ENCODE data around the gene CCDC24. TPM values are rescaled to one million over a fixed set of nuclear protein-coding genes. Genes with fewer than 3 reads are reported as not detected.
A peak's percentile ranks its signal among the peaks of the same experiment; 100 is the strongest.

The CCDC24 gene
- total and polyA plus RNA-seq, 2 of the 13 experiments (the other 11 are each of a cell fraction or from before 2014, with no cell fraction given), result 1.4 to 2.9 TPM

DNA sequence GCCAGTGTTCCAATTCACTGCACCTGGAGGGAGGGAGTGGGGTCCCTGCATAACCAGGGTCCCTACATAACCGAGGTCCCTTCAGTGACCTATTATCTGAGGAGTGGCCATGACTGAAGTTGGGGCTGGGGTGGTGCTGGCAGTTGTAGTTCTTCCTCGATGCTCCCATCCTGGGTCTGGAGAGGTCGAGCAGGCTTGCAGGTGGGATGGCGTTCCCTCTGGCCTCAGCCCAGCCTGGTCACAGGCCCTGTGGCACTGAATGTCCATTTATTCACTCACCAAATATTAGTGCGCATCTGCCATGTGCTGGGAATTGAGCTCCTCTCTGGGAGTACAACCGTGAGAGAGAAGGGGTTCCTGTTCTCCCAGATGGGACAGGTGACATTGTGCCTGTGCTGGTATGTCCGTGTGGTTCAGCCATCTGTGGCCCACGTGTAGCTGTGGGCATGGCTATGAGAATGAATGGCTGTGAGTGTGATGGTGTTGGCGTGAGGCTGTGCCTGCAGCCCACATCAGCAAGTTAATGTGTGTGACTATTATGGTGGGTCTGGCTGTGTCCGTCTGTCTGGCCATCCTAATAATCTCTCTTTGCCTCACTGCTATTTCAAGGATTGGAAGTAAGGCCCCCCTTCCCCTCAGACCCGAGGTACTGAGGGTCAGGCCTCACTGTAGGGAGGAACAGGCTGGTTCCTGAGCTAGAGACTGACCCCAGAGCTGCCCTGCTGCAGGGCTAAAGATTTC is 43.7 kb downstream of the CCDC24 start (continued):
- TF ChIP-seq, protein P1, sequence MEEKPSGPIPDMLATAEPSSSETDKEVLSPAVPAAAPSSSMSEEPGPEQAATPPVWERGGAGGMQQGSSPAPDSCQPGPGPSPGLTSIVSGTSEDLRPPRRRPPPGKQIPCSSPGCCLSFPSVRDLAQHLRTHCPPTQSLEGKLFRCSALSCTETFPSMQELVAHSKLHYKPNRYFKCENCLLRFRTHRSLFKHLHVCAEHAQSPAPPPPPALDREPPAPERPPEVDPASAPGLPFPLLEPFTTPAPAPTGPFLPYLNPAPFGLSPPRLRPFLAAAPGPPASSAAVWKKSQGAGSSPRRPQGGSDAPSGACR (CRISPR knock-in tag; IDR thresholded peaks at IDR 0.05), result no peak
- TF ChIP-seq, protein P2, sequence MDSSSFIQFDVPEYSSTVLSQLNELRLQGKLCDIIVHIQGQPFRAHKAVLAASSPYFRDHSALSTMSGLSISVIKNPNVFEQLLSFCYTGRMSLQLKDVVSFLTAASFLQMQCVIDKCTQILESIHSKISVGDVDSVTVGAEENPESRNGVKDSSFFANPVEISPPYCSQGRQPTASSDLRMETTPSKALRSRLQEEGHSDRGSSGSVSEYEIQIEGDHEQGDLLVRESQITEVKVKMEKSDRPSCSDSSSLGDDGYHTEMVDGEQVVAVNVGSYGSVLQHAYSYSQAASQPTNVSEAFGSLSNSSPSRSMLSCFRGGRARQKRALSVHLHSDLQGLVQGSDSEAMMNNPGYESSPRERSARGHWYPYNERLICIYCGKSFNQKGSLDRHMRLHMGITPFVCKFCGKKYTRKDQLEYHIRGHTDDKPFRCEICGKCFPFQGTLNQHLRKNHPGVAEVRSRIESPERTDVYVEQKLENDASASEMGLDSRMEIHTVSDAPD (CRISPR knock-in tag; IDR thresholded peaks at IDR 0.05), result no peak

DNA sequence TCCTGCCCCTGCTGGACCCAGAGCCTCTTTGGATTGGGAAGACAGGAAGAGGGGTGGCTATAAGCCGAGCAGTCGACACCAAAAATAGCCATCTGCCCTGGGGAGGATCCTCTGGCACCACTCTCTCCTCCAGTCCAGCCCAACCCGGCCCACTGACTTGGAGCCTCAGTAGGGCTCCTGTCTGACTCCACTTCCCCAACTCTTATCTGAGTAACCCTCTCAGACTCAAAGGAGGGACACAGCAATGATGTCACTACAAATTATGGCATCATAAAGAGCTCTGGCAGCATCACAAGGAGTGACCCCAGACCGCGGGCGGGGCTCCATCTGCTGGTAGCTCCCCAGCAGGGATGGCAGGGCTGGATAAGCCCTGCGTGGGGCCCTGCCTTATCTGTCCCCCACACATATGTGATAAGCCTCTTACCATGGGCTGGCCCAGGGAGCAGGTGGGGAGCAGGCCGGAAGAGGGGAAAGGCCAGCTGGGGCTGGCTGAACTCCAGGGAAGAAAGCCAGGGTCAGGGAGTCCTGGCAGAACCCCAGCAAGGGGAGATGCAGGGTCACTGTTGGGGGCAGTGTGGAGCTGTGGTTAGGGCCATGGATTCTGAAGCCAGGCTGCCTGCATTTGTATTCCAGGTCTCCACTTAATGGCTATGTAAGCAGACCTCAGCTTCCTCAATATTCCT is 44.5 kb downstream of the CCDC24 start:
- BruUV-seq (replicated peaks), result no TSS peak
- H3K9ac ChIP-seq (ENCODE audit: insufficient read depth, low read depth, low read length), result no peak overlapping the region
- TF ChIP-seq HOXA5 (CRISPR knock-in tag; IDR thresholded peaks at IDR 0.05) (no peak), ZBTB42 (CRISPR knock-in tag; IDR thresholded peaks at IDR 0.05) (no peak), ZNF605 (CRISPR knock-in tag; IDR thresholded peaks at IDR 0.05) (no peak), MEIS1 (CRISPR knock-in tag; IDR thresholded peaks at IDR 0.05; ENCODE audit: borderline replicate concordance) (no peak), ZNF761 (CRISPR knock-in tag; conservative IDR thresholded peaks at IDR 0.05) (no peak), ZNF850 (CRISPR knock-in tag; conservative IDR thresholded peaks at IDR 0.05) (no peak)
- TF ChIP-seq, protein P3, sequence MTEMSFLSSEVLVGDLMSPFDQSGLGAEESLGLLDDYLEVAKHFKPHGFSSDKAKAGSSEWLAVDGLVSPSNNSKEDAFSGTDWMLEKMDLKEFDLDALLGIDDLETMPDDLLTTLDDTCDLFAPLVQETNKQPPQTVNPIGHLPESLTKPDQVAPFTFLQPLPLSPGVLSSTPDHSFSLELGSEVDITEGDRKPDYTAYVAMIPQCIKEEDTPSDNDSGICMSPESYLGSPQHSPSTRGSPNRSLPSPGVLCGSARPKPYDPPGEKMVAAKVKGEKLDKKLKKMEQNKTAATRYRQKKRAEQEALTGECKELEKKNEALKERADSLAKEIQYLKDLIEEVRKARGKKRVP (CRISPR knock-in tag; IDR thresholded peaks at IDR 0.05), result no peak
- TF ChIP-seq, protein P4, sequence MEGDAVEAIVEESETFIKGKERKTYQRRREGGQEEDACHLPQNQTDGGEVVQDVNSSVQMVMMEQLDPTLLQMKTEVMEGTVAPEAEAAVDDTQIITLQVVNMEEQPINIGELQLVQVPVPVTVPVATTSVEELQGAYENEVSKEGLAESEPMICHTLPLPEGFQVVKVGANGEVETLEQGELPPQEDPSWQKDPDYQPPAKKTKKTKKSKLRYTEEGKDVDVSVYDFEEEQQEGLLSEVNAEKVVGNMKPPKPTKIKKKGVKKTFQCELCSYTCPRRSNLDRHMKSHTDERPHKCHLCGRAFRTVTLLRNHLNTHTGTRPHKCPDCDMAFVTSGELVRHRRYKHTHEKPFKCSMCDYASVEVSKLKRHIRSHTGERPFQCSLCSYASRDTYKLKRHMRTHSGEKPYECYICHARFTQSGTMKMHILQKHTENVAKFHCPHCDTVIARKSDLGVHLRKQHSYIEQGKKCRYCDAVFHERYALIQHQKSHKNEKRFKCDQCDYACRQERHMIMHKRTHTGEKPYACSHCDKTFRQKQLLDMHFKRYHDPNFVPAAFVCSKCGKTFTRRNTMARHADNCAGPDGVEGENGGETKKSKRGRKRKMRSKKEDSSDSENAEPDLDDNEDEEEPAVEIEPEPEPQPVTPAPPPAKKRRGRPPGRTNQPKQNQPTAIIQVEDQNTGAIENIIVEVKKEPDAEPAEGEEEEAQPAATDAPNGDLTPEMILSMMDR (CRISPR knock-in tag; IDR thresholded peaks at IDR 0.05), result peak; percentile 48; the same call in 1 of the 2 replicates
- TF ChIP-seq, protein P5, sequence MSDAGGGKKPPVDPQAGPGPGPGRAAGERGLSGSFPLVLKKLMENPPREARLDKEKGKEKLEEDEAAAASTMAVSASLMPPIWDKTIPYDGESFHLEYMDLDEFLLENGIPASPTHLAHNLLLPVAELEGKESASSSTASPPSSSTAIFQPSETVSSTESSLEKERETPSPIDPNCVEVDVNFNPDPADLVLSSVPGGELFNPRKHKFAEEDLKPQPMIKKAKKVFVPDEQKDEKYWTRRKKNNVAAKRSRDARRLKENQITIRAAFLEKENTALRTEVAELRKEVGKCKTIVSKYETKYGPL (CRISPR knock-in tag; IDR thresholded peaks at IDR 0.05), result no peak
- TF ChIP-seq, protein P6, sequence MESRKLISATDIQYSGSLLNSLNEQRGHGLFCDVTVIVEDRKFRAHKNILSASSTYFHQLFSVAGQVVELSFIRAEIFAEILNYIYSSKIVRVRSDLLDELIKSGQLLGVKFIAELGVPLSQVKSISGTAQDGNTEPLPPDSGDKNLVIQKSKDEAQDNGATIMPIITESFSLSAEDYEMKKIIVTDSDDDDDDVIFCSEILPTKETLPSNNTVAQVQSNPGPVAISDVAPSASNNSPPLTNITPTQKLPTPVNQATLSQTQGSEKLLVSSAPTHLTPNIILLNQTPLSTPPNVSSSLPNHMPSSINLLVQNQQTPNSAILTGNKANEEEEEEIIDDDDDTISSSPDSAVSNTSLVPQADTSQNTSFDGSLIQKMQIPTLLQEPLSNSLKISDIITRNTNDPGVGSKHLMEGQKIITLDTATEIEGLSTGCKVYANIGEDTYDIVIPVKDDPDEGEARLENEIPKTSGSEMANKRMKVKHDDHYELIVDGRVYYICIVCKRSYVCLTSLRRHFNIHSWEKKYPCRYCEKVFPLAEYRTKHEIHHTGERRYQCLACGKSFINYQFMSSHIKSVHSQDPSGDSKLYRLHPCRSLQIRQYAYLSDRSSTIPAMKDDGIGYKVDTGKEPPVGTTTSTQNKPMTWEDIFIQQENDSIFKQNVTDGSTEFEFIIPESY (CRISPR knock-in tag; IDR thresholded peaks at IDR 0.05), result peak; percentile 86

More for the DNA sequence above, 44.5 kb downstream of the CCDC24 start:
- ATAC-seq, result peak; percentile 10; the same call in 1 of the 3 replicates
- H4K20me1 ChIP-seq (ENCODE audit: insufficient read depth, low read length), result no peaks in the 10 kb centered on the region
- no peak overlapping the region for H3K4me3 ChIP-seq (replicated peaks in 1 of 3; ENCODE audit: insufficient read depth in 1 of 3, low read depth in 2 of 3, low read length in 3 of 3)
- DNase-seq (ENCODE audit: low spot score), result no peak
- ChIA-PET CTCF (ENCODE audit: low intra/inter-chr PET ratio, low total read pairs) (interaction anchor here (1.2 to 3.1 kb wide), 3 partner anchors 27 to 41 kb away, joined by 8 to 57 read pairs (median 9); no protein-coding TSS in a partner anchor), POLR2A (interaction anchor here (0.7 to 1.2 kb wide), 2 partner anchors 43 to 58 kb away, joined by 3 to 4 read pairs; no protein-coding TSS in a partner anchor)
- no peak overlapping the region for H3K27ac ChIP-seq (ENCODE audit: extremely low read length, insufficient read depth, low read length)
- H3K79me2 ChIP-seq (ENCODE audit: insufficient read depth, low read length), result no peaks in the 10 kb centered on the region
- peaks cover 0 to 2% of the 10 kb centered on the region in 2 experiments; a peak in 1 of 5 replicates for H3K27me3 ChIP-seq (ENCODE audit: control insufficient read depth in 1 of 2, insufficient read depth in 2 of 2, low read length in 2 of 2)
- 18% methylated on average over 4 of the region's 8 CpGs for WGBS (ENCODE audit: low lambda C conversion rate)
- H3K9me3 ChIP-seq (ENCODE audit: low read length), result no peaks in the 10 kb centered on the region
- peaks cover 46% of the 10 kb centered on the region for H3K4me1 ChIP-seq (ENCODE audit: insufficient read depth, low read length)
- H3K4me2 ChIP-seq (ENCODE audit: low read depth, low read length), result no peak overlapping the region
- intact Hi-C loops (cut with micrococcal nuclease; ENCODE audit: unreplicated experiment), result loop anchor here (1.0 to 10.0 kb wide), 3 partner anchors 31 to 101 kb away; partner anchors contain the start of gene ARTN
- H2AFZ ChIP-seq (ENCODE audit: low read length), result no peak overlapping the region
- in situ Hi-C loops (cut with HindIII; ENCODE audit: extremely low pct_ligation_motif_present, low pct_unique_long_range_greater_than_20kb), result no loop called here
- no peaks in the 10 kb centered on the region for H3K36me3 ChIP-seq (replicated peaks in 1 of 2; ENCODE audit: control insufficient read depth in 1 of 2, insufficient read depth in 2 of 2, low read length in 2 of 2)
- FAIRE-seq, result no peak

Data from HepG2 (cell line).